ENCODE measurements around the gene TMEM131. TPM values are rescaled to one million over a fixed set of nuclear protein-coding genes. Genes with fewer than 3 reads are reported as not detected.

The TMEM131 gene, protein sequence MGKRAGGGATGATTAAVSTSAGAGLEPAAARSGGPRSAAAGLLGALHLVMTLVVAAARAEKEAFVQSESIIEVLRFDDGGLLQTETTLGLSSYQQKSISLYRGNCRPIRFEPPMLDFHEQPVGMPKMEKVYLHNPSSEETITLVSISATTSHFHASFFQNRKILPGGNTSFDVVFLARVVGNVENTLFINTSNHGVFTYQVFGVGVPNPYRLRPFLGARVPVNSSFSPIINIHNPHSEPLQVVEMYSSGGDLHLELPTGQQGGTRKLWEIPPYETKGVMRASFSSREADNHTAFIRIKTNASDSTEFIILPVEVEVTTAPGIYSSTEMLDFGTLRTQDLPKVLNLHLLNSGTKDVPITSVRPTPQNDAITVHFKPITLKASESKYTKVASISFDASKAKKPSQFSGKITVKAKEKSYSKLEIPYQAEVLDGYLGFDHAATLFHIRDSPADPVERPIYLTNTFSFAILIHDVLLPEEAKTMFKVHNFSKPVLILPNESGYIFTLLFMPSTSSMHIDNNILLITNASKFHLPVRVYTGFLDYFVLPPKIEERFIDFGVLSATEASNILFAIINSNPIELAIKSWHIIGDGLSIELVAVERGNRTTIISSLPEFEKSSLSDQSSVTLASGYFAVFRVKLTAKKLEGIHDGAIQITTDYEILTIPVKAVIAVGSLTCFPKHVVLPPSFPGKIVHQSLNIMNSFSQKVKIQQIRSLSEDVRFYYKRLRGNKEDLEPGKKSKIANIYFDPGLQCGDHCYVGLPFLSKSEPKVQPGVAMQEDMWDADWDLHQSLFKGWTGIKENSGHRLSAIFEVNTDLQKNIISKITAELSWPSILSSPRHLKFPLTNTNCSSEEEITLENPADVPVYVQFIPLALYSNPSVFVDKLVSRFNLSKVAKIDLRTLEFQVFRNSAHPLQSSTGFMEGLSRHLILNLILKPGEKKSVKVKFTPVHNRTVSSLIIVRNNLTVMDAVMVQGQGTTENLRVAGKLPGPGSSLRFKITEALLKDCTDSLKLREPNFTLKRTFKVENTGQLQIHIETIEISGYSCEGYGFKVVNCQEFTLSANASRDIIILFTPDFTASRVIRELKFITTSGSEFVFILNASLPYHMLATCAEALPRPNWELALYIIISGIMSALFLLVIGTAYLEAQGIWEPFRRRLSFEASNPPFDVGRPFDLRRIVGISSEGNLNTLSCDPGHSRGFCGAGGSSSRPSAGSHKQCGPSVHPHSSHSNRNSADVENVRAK (N-terminal part only)
- 36.4 and 50.5 TPM in 2 replicates for total RNA-seq

DNA sequence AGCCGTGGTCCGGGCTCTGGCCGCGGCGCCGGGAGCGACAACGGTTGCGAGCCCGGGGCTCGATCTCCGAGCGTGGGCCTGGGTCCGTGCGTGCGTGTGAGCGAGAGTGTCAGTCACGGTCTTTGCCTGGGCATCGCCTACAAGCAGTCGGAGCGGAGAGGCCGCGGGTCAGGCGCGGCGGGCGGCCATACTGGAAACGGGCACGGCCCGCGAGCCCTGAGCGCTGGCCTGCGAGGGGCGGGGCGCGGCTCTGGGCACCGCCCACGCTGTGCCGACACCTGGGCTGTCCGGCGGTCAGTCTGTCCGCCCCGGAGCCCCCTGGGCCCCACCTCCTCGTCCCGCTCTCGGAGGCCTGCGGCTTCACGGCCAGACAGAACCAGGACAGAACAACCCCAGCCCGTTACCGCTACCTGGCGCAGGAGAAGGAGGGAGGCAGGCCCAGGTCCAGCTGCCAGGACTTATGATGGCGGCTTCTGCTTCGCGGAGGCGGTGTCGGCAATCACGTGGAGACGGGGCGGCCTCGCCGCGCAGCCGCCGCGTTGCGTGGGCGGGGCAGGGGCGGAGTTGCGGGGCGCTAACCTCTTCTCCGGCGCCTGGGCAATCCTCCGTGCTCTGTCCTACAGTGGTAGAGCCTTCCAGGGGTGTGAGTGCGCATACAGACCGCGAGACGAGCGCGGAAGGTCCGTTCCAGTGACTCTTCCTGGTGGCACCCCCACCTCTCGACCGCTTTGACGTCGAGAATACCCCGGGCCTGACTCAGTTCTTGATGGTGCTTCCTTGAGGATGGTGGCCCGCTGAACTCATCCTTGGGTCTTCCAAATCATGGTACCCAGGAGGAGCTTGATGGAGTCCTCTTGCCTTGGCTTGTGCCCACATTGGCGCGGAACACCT lies at the start of gene TMEM131:
Gene TMEM131 (minus strand): TSS at position 215 of the 891 bp plus-strand sequence. CDS start 286 bp downstream, outside the sequence.

DNA sequence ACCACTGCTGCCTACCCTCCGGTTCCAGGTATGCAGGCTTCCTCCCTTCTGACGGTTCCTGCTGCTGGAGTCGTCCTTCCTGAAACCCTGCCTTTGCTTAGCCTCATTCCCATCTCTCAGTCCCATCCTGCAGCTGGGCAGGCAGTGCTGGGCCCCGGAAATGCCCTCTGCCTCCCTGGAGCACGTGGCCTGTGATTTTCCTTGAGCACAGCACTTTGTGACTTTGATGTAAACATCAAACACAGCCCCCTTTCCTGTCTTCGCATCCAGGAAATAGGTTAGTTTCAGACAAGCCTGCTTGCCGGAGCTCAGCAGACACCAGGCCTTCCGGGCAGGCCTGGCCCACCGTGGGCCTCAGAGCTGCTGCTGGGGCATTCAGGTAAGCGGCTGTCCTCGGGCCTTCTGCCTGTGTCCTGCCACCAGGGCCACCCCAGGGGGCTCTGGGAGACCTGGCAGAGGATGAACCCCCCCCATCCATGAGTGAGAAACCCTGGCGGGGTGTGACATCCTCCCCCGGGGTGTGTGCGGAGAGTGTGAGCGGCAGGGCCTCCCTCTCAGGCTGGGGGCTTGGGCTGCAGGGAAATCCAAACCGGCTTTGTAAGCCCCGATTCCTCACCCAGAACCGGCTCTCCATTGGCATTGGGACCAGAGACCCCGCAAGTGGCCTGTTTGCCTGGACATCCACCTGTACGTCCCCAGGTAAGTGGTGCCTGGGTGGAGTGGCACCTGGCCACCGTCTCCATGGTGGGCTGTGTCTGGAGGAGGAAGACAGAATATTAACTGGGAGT lies 282.3 kb downstream of the TMEM131 start, which contains the start of gene ZAP70:
Gene ZAP70 (plus strand): TSS at position 281 of the 788 bp plus-strand sequence. CDS start 10,461 bp downstream, outside the sequence.

Other genes with a start within 250 kb of the TMEM131 start
- gene VWA3B, start 91.2 kb upstream of the TMEM131 start, total RNA-seq = 0.17 TPM in 1 of 2 replicates, not detected in the other

Measured in smooth muscle cell of trachea (primary cell).